Urinary bladder (tissue), 4 donors: ENCODE measurements around the gene TTLL3. TPM values are rescaled to one million over a fixed set of nuclear protein-coding genes. Genes with fewer than 3 reads are reported as not detected.

ENCODE experiments used
- DNase-seq: peaks from one replicate; pipeline ENCODE4 v3.0.0-alpha.2; 2015; ENCODE audit errors: extremely low spot score
- H3K27ac ChIP-seq: one replicate; pipeline ENCODE4 v1.5.1; 2013; ENCODE audit warnings: low read depth, mild to moderate bottlenecking, moderate library complexity
- H3K36me3 ChIP-seq: one replicate; pipeline ENCODE4 v1.6.1; 2013; ENCODE audit warnings: mild to moderate bottlenecking, moderate library complexity; ENCODE audit not compliant: insufficient read depth
- H3K4me1 ChIP-seq: one replicate; pipeline ENCODE4 v1.6.1; 2013; ENCODE audit warnings: mild to moderate bottlenecking, moderate library complexity; ENCODE audit not compliant: insufficient read depth
- H3K4me3 ChIP-seq: one replicate; pipeline ENCODE4 v1.5.1; 2013; ENCODE audit warnings: low read depth, low read length
- WGBS: extraction: QIAGEN DNeasy Blood & Tissue Kit; methylation state at CpG from one replicate; pipeline ENCODE4 v1.1.7; 2013; 5-methylcytosine and 5-hydroxymethylcytosine counted together
- polyA plus RNA-seq: library from polyadenylated mRNA; stranded (reverse); fragments of 200-250 nt; gene quantifications from one replicate; pipeline ENCODE4 v1.2.3, GENCODE V29; 2013
- total RNA-seq: library from RNA; depleted of rRNA; stranded (reverse); fragments of >200 nt; gene quantifications from one replicate; pipeline ENCODE4 v1.2.3, GENCODE V29; 2014
- donor health status: healthy with polysubstance abuse.
- donor health status: healthy.

TTLL3 gene
- total and polyA plus RNA-seq, 2 donors = 36.2 to 63.3 TPM

DNA sequence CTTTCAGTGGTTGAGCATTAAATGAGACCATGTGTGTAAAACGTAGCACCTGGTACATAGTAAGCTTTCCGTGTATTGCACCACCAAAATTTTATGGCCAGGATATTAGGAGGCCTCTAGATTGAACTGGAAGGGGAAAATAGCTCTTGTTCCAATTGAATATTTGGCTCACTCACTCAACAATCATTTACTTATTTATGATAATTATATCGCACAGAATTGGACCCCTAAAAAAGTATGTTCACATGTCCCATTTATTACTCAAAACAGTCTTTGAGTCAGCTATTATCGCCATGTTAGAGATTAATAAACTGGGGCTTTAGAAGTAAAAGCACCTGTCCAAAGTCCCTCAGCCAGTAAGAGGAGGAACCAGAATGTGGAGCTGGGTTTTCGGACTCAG is 5.1 kb upstream of the TTLL3 start:
- no peak overlapping the region for H3K27ac ChIP-seq
- WGBS = 88% methylated on average over 5 of the region's 5 CpGs
- H3K36me3 ChIP-seq = peaks cover 13% of the 10 kb centered on the region
- DNase-seq = no peak
- no peaks in the 10 kb centered on the region for H3K4me1 ChIP-seq
- no peak overlapping the region for H3K4me3 ChIP-seq

DNA sequence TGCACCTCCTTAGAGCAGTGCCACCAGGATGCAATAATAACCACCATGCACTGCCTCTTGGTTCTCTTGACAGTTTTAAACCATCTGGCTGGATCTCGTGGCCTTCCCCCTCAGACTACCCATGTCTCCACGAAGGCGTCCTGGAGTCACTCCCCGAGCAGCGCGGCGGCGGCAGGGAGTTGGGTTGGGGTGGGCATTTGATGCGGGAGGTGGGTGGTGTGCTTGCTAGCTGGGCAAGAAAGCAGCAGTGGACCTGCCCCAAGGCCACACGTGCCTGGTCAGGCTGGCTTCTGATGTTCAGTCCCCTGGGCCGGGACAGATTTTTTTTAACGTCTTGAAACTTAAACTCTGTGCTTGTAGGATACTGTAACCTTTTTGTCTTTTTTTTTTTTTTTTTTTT is 3.9 kb upstream of the TTLL3 start:
- WGBS = 89% methylated on average over 12 of the region's 12 CpGs
- Histone ChIP-seq H3K36me3 (peaks cover 11% of the 10 kb centered on the region), H3K27ac (no peak overlapping the region), H3K4me1 (no peaks in the 10 kb centered on the region), H3K4me3 (no peak overlapping the region)
- DNase-seq = no peak

DNA sequence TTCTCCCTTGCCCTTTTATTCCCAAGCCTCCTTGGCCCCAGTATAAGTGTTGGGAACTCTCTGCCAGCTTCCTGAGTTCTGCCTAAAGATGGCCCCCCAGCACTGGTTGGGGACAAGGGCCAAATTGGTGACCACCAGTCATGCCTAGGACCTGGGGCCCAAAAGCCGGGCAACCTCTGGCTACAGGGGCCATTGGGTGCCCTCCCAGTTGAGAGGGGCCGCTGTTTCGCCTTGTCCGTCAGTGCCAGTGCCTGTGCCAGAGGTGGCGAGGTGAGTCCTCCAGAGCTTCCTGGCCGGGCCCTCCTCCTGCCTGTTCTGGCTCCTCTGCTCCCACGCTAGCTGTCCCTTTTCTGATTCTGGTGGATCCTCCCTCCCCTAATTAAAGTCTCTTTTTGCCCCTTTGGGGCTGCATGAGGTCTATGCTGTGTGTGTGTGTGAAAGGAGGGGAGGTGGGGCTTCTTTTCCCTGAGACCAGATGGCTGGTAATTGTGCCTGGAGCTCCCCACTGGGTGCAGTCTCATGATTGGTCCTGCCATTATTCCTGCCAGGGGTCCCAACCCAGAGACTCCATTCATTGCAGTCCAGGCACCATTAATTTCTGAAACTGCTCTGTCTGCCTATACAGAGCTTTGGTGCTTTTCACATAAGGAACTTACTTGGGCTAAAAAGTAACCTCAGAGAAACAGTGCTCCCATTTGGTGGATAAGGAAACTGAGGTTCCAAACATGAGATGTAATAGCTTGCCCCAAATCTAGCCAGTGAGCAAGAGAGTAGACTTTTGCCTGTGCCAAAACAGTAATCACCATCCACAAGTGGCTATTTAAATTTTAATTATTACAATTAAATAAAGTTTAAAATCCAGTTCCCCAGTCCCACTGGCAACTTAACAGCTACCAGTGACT is 3.1 kb upstream of the TTLL3 start:
- Histone ChIP-seq H3K4me3 (no peak overlapping the region), H3K27ac (no peak overlapping the region), H3K36me3 (peaks cover 9% of the 10 kb centered on the region), H3K4me1 (no peaks in the 10 kb centered on the region)
- DNase-seq = no peak
- WGBS = 90% methylated on average over 7 of the region's 7 CpGs

DNA sequence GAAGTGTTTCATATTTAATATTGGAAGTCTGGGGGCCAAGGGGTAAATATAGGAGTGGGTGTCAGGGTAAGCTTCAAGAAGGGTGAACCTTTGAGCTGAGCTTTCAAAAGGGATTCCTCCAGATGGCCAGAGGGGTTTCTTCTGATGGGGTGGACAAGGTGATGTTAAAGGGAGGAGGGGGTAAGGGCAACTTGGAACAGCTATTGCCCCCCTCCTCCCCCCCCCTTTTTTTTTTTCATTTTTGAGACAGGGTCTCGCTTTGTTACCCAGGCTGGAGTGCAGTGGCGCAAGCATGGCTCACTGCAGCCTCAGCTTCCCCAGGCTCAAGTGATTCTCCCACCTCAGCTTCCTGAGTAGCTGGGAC is 2.1 kb upstream of the TTLL3 start:
- Histone ChIP-seq H3K4me3 (no peak overlapping the region), H3K27ac (no peak overlapping the region), H3K36me3 (peaks cover 9% of the 10 kb centered on the region), H3K4me1 (no peaks in the 10 kb centered on the region)
- DNase-seq = no peak
- 81% methylated on average over 2 of the region's 2 CpGs for WGBS

DNA sequence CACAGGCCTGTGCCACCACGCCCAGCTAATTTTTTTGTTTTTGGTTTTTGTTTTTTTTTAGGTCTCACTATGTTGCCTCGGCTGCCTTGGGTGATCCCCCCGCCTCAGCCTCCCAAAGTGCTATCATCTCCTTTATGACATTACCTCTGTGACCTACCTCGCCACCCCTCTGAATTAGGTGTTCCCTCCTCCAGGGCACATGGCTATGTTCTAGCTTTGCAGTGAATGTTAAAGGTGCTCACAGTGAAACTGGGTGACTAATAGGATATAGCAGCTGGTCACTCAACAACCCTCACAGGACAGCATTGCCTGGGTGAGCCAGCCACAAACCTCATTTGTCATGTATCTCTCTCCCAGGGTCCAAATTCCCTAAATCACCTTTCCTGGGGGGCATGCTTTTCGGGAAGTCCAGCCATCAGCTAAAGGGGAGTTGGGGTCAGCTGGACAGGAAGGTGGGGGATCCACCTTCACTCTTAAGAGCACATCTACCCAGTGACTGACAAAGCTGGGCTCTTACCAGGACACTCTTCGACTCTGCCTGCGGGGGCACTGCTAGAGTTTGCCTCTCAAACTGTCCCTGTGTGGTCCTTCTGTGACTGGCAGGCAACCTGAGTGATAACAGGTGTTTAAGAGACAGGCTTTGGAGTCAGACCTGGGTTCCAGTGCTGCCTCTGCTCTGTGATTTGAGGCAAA is 1.6 kb upstream of the TTLL3 start:
- no peak overlapping the region for H3K4me3 ChIP-seq
- no peak for DNase-seq
- no peaks in the 10 kb centered on the region for H3K4me1 ChIP-seq
- peak overlapping the region; percentile 94 for H3K27ac ChIP-seq
- H3K36me3 ChIP-seq = peaks cover 5% of the 10 kb centered on the region
- WGBS = 59% methylated on average over 7 of the region's 7 CpGs

DNA sequence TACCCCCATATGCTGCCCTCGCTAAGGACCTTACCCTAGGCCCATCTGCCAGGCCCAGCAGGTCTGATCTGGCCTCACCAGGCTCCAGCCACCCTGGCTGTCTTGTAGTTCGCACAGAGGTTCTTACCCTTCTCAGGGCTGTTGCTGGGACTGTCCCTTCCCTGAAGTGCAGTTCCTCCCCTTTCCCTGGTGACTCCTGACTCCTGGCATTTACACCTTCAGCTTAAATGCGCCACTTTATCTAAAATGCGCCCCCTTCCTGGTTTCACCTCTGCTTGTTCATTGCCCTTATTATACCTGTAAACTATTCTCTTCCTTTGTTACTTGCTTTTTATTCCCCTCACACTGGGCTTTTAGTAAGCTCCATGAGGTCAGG is 835 bp upstream of the TTLL3 start:
- 77% methylated on average over 4 of the region's 4 CpGs for WGBS
- no peaks in the 10 kb centered on the region for H3K4me1 ChIP-seq
- H3K36me3 ChIP-seq = peaks cover 5% of the 10 kb centered on the region
- peak overlapping the region; percentile 69 for H3K4me3 ChIP-seq
- H3K27ac ChIP-seq = peak overlapping the region; percentile 94
- no peak for DNase-seq

DNA sequence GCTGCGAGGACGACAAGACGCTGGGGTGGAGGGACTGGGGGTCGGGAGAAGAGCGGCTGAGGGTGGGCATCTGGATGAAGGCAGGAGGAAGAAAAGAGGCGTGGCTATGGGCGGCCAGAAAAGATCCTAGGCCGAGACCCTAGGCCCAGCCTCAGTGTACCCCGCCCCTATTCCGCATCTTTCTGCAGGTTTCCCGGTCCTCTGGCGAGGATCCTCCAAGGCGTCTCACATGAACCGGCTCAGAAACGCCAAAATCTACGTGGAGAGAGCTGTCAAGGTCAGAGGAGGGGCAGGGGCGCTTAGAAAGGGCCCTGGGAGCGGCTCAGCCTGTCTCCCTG is 340 bp downstream of the TTLL3 start:
- Histone ChIP-seq H3K36me3 (peaks cover 5% of the 10 kb centered on the region), H3K27ac (peak overlapping the region; percentile 94), H3K4me3 (peak overlapping the region; percentile 69), H3K4me1 (no peaks in the 10 kb centered on the region)
- WGBS = 3% methylated on average over 18 of the region's 18 CpGs
- DNase-seq = no peak

DNA sequence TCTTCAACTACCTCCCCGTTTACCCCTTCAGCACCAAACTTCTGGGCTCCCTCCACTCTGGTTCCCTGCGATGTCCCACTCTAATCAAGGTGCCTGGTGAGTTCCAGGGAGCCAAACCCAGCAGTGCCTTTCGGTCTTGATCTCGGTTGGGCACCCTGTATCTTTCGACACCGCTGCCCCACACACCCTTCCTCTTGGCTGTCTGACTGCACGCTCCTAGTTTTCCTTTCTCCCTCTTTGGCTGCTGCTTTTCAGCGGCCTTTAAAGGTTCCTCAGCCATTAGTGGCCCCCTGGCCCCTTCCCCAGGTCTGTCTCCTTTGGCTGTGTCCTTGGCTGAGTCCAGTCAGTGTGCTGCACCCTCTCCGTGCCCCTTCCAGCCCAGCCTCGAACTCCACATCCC is 784 bp downstream of the TTLL3 start:
- Histone ChIP-seq H3K36me3 (peaks cover 5% of the 10 kb centered on the region), H3K27ac (no peak overlapping the region), H3K4me1 (no peaks in the 10 kb centered on the region), H3K4me3 (peak overlapping the region; percentile 69)
- 45% methylated on average over 10 of the region's 10 CpGs for WGBS
- DNase-seq = no peak

DNA sequence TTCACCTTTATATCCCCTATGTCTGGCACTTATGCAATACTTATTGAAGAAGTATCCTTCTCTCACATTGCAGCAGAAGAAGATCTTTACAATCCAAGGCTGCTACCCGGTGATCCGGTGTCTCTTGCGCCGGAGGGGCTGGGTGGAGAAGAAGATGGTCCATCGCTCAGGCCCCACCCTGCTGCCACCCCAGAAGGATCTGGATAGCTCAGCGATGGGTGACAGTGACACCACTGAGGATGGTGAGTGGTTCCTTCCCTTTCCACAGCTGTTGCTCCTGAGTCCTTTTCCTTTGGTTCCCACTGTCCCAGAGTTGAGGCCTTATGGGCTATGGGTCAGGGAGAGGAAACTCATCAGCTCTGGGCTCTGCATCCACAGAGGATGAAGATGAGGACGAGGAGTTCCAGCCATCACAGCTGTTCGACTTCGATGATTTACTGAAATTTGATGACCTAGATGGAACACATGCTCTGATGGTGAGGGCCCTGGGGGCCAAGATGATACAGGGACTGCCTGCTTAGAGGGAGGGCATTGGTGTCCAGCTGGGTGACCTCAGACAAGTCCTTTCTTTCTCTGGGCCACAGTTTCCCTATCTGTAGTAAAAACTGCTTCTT is 2.9 kb downstream of the TTLL3 start:
- Histone ChIP-seq H3K4me1 (no peaks in the 10 kb centered on the region), H3K4me3 (no peak overlapping the region), H3K36me3 (no peaks in the 10 kb centered on the region), H3K27ac (no peak overlapping the region)
- DNase-seq = no peak
- WGBS = 95% methylated on average over 9 of the region's 9 CpGs

DNA sequence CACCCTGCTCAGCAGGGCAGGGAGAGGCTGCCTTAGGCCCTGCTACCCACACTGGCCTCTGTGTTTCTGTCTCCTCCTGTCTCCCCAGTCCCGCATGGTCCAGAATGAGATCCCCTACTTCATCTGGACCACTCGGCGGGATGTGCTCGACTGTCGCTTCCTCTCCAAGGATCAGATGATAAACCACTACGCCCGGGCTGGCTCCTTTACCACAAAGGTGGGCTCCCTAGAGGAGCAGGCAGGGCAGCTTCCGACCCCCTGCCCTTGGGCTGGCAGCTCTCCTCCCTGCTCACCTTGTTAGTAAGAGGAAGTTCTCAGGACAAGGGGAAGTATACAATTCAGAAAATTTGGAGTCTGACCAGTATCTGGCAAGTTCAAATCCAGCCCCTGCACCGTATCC is 5.9 kb downstream of the TTLL3 start:
- H3K27ac ChIP-seq = no peak overlapping the region
- WGBS = 91% methylated on average over 9 of the region's 9 CpGs
- H3K4me3 ChIP-seq = no peak overlapping the region
- no peak for DNase-seq
- H3K4me1 ChIP-seq = no peaks in the 10 kb centered on the region
- no peaks in the 10 kb centered on the region for H3K36me3 ChIP-seq

DNA sequence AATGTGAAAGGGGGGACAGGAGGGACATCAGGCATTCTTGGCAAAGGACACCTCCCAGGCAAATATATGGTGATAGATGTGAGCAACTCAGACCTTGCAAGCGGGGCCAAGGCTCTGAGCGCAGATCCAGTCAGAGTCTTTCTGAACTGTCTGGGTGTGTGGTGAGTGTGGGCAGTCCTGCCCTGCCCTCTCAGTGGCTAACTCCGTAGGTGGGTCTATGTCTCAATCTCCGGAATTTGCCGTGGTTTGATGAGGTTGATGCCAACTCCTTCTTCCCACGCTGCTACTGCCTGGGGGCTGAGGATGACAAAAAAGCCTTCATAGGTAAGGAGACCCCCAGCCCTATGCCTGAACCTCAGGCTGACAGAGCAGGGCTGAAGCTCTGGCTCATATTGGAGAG is 7.4 kb downstream of the TTLL3 start:
- H3K36me3 ChIP-seq = no peaks in the 10 kb centered on the region
- WGBS = 92% methylated on average over 6 of the region's 6 CpGs
- no peaks in the 10 kb centered on the region for H3K4me1 ChIP-seq
- H3K27ac ChIP-seq = no peak overlapping the region
- H3K4me3 ChIP-seq = no peak overlapping the region
- DNase-seq = no peak

DNA sequence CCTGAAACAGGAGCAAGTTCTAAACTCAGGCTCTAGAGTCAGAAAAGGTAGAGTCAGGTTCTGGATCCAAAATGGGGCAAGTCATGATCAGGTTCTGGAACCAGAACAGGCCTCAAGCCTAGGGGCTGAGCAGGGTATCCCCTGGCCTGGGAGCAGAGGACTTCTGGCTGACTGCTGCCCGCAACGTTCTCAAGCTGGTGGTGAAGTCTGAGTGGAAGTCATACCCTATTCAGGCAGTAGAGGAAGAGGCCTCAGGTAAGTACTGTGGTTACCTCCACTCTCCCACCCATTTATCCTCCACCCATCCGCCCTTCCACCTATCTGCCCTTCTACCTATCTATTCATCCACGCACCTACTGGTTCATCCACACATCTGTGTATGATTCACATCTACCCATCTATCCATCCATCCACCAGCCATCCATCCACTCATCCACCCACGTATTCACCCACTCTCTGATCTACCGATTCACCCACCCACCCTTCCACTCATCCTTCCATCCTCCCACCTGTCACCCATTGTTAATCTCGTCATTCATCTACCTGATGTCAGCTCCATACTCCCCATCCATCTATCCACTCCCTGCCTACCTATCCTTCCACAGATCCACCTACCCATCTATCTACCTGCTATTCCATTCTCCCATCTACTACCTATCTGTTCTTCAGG is 8.7 kb downstream of the TTLL3 start:
- no peak overlapping the region for H3K4me3 ChIP-seq
- DNase-seq = no peak
- no peaks in the 10 kb centered on the region for H3K36me3 ChIP-seq
- H3K27ac ChIP-seq = no peak overlapping the region
- H3K4me1 ChIP-seq = no peaks in the 10 kb centered on the region
- WGBS = 83% methylated on average over 7 of the region's 7 CpGs

DNA sequence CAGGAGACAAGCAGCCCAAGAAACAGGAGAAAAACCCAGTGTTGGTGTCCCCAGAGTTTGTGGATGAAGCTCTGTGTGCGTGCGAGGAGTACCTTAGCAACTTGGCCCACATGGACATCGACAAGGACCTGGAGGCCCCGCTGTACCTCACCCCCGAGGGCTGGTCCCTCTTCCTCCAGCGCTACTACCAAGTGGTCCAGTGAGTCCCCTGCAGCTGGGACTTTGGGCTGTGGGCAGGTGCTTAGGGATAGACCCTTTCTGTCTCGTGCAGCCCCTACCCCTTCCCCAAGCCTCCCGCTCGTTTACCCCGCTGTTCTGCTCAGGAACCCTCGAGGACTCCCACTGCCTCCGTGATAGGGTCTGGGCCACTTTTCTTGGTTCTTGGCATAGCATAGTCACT is 10.5 kb downstream of the TTLL3 start:
- no peak for DNase-seq
- H3K27ac ChIP-seq = no peak overlapping the region
- H3K4me1 ChIP-seq = no peaks in the 10 kb centered on the region
- H3K4me3 ChIP-seq = no peak overlapping the region
- H3K36me3 ChIP-seq = no peaks in the 10 kb centered on the region
- WGBS = 86% methylated on average over 12 of the region's 12 CpGs

DNA sequence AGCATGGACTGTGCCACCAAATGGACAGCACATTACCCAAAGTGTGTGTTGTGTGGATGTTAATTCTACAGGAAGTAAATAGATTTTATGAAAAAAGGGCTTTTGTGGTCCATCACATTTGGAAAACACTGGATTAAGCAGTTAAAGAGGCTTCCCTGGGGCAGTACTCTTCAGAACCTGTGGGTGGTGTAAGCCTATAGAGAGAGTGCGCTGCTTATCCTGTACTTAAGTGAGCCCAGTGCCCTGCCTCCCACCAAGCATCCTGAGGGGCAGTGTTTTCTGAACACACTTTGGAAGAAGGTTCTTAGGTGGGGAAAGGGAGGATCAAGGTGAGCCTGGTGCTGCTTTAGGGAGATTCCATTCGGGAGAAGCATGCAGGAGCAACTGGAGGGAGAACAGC is 10.9 kb downstream of the TTLL3 start:
- Histone ChIP-seq H3K4me3 (no peak overlapping the region), H3K36me3 (no peaks in the 10 kb centered on the region), H3K27ac (no peak overlapping the region), H3K4me1 (no peaks in the 10 kb centered on the region)
- no peak for DNase-seq
- WGBS = 70% methylated on average over 2 of the region's 2 CpGs
